Hepatocyte (in vitro differentiated cells): ENCODE data around the gene NETO1.

ENCODE experiments used
- EZH2 ChIP-seq: fragments of 200-600 bp; sonication (generic); IDR thresholded peaks from 2 replicates; pipeline ENCODE4 v1.6.1; 2016; ENCODE audit warnings: antibody characterized with exemption, mild to moderate bottlenecking, borderline replicate concordance
- TF ChIP-seq, protein P1 (sequence below): fragments of 200-600 bp; sonication (generic); IDR thresholded peaks from 2 replicates; pipeline ENCODE4 v1.5.1; 2016; ENCODE audit warnings: antibody characterized with exemption, mild to moderate bottlenecking; ENCODE audit not compliant: poor library complexity

DNA sequence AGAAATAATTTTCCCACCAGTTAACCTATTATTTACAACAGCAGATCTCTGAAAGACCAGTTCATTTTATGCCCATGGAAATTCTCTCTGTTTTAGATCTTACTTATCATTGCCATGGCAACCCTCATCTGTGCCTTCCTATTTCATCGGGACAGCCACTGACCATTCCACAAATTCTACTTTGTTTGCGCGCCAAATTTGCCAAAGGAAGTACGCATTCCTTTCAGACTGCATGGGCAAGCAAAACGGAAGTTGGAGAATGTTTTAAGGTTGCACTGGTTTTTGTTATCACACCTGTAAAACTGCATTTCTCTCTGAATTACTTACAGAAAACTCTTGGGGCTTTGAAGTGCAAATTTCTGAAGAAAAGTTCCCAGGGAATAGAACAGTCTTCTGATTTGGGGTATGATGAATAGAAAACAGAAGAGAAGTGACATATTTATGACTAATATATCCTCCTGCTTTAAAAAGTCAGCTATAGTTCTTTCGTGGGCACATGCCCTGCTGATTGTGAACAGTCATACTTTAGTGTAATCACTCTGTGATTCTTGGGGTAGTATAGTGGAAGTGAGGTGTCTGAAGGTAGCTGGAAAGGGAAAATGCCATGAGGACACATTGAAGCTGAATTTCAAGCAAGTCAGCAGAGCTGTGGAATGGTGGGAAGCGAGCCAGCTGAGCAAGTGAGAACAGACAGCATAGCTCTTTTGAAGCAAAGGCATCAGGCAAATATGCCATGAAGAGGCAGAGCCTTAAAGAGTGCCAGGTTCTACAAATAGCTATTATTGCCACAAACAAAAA lies 20.9 kb downstream of the NETO1 start:
- TF ChIP-seq, protein P1, sequence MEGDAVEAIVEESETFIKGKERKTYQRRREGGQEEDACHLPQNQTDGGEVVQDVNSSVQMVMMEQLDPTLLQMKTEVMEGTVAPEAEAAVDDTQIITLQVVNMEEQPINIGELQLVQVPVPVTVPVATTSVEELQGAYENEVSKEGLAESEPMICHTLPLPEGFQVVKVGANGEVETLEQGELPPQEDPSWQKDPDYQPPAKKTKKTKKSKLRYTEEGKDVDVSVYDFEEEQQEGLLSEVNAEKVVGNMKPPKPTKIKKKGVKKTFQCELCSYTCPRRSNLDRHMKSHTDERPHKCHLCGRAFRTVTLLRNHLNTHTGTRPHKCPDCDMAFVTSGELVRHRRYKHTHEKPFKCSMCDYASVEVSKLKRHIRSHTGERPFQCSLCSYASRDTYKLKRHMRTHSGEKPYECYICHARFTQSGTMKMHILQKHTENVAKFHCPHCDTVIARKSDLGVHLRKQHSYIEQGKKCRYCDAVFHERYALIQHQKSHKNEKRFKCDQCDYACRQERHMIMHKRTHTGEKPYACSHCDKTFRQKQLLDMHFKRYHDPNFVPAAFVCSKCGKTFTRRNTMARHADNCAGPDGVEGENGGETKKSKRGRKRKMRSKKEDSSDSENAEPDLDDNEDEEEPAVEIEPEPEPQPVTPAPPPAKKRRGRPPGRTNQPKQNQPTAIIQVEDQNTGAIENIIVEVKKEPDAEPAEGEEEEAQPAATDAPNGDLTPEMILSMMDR = no peak
- TF ChIP-seq EZH2 = no peak
